Islet precursor cell (in vitro differentiated cells): ENCODE data around the gene OR2C1.
A peak's percentile ranks its signal among the peaks of the same experiment; 100 is the strongest.

Experiments used
- DNase-seq: peaks from one replicate; pipeline ENCODE4 v3.0.0-alpha.2; 2018

OR2C1 gene

DNA sequence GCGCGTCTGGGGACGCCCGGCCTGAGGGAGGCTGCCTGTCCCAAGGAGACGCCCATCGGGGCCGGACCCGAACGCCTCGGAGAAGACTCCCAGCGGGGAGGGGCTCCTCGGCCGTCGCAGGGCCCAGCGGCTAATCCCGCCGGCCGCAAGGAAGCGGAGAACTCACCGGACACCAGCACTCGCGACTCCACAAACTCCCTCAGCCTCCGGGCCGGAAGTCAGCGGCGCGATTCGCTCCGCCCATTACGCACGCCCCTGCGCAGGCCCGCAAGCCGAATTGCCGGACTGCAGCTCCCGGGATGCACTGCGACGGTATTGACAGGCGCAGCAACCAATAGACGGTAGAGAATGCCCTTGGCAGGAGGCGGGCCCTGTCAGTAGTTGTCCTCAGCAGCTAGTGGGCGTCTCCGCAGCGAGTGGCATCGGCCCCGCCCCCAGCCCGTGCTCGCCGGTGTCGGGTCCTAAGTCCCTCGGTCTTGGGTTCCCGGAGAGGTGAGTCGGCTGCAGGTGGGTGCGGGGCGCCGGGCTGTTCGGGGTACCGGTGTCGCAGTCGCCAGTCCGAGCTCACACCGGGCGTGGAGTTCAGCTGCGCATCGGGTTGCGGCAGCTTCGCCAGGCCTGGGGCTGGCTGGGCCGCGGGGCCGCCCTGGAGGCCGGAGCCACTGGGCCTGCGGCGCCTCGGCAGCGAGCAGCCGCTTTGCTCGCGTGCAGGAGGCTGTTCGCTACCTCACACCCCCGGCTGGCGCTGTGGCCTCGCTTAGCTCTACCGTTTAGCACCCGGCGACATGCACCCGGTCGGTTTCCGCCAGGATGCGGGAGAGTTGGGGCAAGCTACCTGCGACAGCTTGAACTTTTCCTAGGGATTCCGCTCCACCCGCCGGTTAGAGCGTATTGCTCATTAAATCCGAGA is 45.3 kb downstream of the OR2C1 start, which contains the start of the genes ZNF174 and ZSCAN32:
Gene ZNF174 (plus strand): TSS at position 437 of the 910 bp plus-strand sequence. CDS start 790 bp downstream, outside the sequence.
Gene ZSCAN32 (minus strand): TSS at position 226 of the 910 bp plus-strand sequence. CDS start 3,447 bp downstream, outside the sequence.
- DNase-seq = peak; percentile 100

- DNase-seq = no peak
These were observed 46.2 kb downstream of the OR2C1 start for GRCh38 chr16:3401719-3402397.
